Left ventricle myocardium inferior (tissue), 1 donor: Measurements from ENCODE around the gene SRM. TPM values are rescaled to one million over a fixed set of nuclear protein-coding genes. Genes with fewer than 3 reads are reported as not detected.
A peak's percentile ranks its signal among the peaks of the same experiment; 100 is the strongest.
"Not testable (repeated sequence)": the region's sequence is repeated elsewhere in the genome, so short reads cannot be mapped to it uniquely, and the experiment has no call there.

Experiments used
- DNase-seq: peaks from one replicate; pipeline ENCODE4 v3.0.0-alpha.2; 2020
- H3K27ac ChIP-seq: fragments of 200-600 bp; replicated peaks from 2 replicates; pipeline ENCODE4 v1.8.0; 2021
- H3K27me3 ChIP-seq: fragments of 200-600 bp; 2 replicates; pipeline ENCODE4 v1.8.0; 2021; ENCODE audit warnings: low read depth
- H3K36me3 ChIP-seq: fragments of 200-600 bp; 2 replicates; pipeline ENCODE4 v1.8.0; 2021
- H3K4me1 ChIP-seq: fragments of 200-600 bp; 2 replicates; pipeline ENCODE4 v1.8.0; 2021
- H3K4me3 ChIP-seq: fragments of 200-600 bp; 2 replicates; pipeline ENCODE4 v1.8.0; 2021; ENCODE audit warnings: mild to moderate bottlenecking, moderate library complexity
- H3K9me3 ChIP-seq: fragments of 200-600 bp; replicated peaks from 2 replicates; pipeline ENCODE4 v1.8.0; 2021
- intact Hi-C: fragments of 100-400 bp; cut with micrococcal nuclease; formaldehyde crosslinking; loops from one replicate; pipeline ENCODE4 v1.11.0; 2022
- total RNA-seq: library from RNA; stranded (reverse); fragmentation: NEBNext Ultra II Directional; extraction: Animal tissue kit (Norgen Biotek cat#: 25700); gene quantifications from one replicate; pipeline ENCODE4 v1.2.1, GENCODE V29; 2021
- TF ChIP-seq, protein P1 (sequence below): fragments of 200-600 bp; IDR thresholded peaks from 2 replicates; pipeline ENCODE4 v1.8.0; 2021; ENCODE audit warnings: antibody characterized with exemption, mild to moderate bottlenecking, borderline replicate concordance
- donor health status: DM: no; HTN: yes; CAD: no; lungs with severe emphysema.

Gene SRM
- total RNA-seq, 1 donor from 2014 or later = 53.9 TPM

DNA sequence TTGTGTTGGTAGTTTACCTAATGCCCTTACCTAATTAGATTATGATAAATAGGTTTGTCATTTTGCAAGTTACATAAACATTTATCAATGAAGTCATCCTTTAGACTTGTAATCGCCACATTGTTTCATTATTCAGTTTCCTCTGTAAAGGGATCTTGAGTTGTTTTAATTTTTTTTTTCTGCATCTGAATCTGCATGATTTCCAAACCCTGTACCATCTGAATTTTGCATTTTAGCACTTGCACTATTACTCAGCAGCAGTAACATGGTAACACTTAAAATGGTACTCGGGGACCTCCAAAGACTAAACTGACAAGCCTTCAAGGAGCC, 35.0 kb downstream of the SRM start:
- no peaks in the 10 kb centered on the region for H3K4me1 ChIP-seq
- peaks cover 84% of the 10 kb centered on the region for H3K36me3 ChIP-seq
- no peaks in the 10 kb centered on the region for H3K27me3 ChIP-seq
- H3K9me3 ChIP-seq = no peaks in the 10 kb centered on the region
- no peak overlapping the region for H3K4me3 ChIP-seq
- no peak for DNase-seq
- TF ChIP-seq, protein P1, sequence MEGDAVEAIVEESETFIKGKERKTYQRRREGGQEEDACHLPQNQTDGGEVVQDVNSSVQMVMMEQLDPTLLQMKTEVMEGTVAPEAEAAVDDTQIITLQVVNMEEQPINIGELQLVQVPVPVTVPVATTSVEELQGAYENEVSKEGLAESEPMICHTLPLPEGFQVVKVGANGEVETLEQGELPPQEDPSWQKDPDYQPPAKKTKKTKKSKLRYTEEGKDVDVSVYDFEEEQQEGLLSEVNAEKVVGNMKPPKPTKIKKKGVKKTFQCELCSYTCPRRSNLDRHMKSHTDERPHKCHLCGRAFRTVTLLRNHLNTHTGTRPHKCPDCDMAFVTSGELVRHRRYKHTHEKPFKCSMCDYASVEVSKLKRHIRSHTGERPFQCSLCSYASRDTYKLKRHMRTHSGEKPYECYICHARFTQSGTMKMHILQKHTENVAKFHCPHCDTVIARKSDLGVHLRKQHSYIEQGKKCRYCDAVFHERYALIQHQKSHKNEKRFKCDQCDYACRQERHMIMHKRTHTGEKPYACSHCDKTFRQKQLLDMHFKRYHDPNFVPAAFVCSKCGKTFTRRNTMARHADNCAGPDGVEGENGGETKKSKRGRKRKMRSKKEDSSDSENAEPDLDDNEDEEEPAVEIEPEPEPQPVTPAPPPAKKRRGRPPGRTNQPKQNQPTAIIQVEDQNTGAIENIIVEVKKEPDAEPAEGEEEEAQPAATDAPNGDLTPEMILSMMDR = no peak
- no peak overlapping the region for H3K27ac ChIP-seq
- intact Hi-C loops = no loop called here

DNA sequence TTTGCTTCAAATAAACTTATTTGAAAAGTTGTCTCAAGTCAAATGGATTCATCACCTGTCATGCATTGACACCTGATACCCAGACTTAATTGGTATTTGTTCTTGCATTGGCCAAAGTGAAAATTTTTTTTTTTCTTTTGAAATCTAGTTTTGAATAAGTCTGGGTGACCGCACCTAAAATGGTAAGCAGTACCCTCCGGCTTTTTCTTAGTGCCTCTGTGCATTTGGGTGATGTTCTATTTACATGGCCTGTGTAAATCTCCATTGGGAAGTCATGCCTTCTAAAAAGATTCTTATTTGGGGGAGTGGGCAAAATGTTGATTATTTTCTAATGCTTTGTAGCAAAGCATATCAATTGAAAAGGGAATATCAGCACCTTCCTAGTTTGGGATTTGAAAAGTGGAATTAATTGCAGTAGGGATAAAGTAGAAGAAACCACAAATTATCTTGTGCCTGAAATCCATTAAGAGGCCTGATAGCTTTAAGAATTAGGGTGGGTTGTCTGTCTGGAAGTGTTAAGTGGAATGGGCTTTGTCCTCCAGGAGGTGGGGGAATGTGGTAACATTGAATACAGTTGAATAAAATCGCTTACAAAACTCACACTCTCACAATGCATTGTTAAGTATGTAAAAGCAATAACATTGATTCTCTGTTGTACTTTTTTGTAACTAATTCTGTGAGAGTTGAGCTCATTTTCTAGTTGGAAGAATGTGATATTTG, 35.5 kb downstream of the SRM start:
- intact Hi-C loops = no loop called here
- DNase-seq = no peak

DNA sequence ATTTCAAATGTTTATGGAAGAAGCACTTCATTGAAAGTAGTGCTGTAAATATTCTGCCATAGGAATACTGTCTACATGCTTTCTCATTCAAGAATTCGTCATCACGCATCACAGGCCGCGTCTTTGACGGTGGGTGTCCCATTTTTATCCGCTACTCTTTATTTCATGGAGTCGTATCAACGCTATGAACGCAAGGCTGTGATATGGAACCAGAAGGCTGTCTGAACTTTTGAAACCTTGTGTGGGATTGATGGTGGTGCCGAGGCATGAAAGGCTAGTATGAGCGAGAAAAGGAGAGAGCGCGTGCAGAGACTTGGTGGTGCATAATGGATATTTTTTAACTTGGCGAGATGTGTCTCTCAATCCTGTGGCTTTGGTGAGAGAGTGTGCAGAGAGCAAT, 36.6 kb downstream of the SRM start:
- Histone ChIP-seq H3K36me3 (peaks cover 97% of the 10 kb centered on the region), H3K4me1 (peaks cover 6% of the 10 kb centered on the region), H3K9me3 (no peaks in the 10 kb centered on the region), H3K4me3 (no peak overlapping the region), H3K27me3 (no peaks in the 10 kb centered on the region), H3K27ac (no peak overlapping the region)
- DNase-seq = no peak
- TF ChIP-seq, protein P1 = no peak
- intact Hi-C loops = no loop called here

More for the DNA sequence above, 35.5 kb downstream of the SRM start:
- Histone ChIP-seq H3K27me3 (no peaks in the 10 kb centered on the region), H3K36me3 (peaks cover 86% of the 10 kb centered on the region), H3K4me3 (no peak overlapping the region), H3K27ac (no peak overlapping the region), H3K4me1 (no peaks in the 10 kb centered on the region), H3K9me3 (no peaks in the 10 kb centered on the region)
- TF ChIP-seq, protein P1 = no peak

DNA sequence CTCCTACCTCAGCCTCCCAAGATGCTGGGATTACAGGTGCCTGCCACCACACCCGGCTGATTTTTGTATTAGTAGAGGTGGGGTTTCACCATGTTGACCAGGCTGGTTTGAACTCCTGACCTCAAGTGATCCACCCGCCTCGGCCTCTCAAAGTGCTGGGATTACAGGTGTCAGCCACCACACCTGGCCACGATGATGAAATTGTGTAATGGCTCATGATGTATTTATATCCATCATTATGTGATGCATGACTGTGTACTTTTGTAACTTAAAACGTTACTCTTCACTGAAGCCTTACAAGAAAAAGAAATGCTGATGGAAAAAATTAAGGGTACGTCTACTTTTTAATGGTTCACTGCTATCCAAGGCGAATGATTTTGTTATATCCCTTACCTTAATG, 39.8 kb downstream of the SRM start:
- Histone ChIP-seq H3K36me3 (peaks cover 100% of the 10 kb centered on the region), H3K27me3 (no peaks in the 10 kb centered on the region), H3K4me3 (no peak overlapping the region), H3K4me1 (peaks cover 33% of the 10 kb centered on the region), H3K9me3 (no peaks in the 10 kb centered on the region), H3K27ac (no peak overlapping the region)
- TF ChIP-seq, protein P1 = no peak
- intact Hi-C loops = no loop called here
- DNase-seq = no peak

DNA sequence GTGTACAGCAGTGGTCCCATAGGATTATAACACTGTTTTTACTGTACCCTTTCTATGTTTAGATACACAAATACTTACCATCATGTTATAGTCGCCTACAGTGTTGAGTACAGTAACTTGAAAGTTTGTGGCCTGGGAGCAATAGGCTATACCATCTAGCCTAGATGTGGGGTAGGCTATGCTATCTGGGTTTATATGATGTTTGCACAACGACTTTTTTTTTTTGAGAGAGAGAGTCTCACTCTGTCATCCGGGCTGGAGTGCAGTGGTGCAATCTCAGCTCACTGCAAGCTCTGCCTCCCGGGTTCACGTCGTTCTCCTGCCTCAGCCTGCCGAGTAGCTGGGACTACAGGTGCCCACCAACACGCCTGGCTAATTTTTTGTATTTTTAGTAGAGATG, 40.5 kb downstream of the SRM start:
- H3K27me3 ChIP-seq, H3K9me3 ChIP-seq, DNase-seq, H3K4me3 ChIP-seq, H3K27ac ChIP-seq, intact Hi-C loops: not testable (repeated sequence)
- Histone ChIP-seq H3K36me3 (peaks cover 100% of the 10 kb centered on the region), H3K4me1 (peaks cover 39% of the 10 kb centered on the region)

DNA sequence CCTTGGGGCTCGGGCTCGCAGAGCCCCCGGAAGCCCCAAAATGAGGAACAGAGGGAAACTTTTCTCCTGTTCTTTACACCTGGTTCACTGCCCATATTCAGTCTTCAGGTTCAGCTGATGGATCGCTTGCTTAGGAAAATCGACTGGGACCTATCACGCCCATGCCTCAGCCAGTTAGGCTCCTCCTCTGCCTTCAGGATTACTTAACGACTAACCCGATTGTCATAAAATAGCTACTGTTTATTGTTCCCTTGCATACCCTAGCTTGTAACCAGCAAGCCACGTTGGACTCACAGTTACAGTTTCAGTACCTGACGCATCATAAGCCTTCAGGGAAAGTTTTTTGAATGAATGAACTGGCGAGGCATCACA, 46.7 kb downstream of the SRM start:
- Histone ChIP-seq H3K9me3 (no peaks in the 10 kb centered on the region), H3K27me3 (no peaks in the 10 kb centered on the region), H3K27ac (peak overlapping the region; percentile 94), H3K4me3 (peak overlapping the region; percentile 95), H3K4me1 (peaks cover 57% of the 10 kb centered on the region), H3K36me3 (peaks cover 46% of the 10 kb centered on the region)
- TF ChIP-seq, protein P1 = no peak
- intact Hi-C loops = no loop called here
- DNase-seq = no peak
